OCI-LY3 (cell line): ENCODE results near the gene ZNF80.
"Not testable (repeated sequence)": the region's sequence is repeated elsewhere in the genome, so short reads cannot be mapped to it uniquely, and the experiment has no call there.

Source experiments
- H2AFZ ChIP-seq: fragments of 200-600, 300-600 bp; shearing (Covaris generic); 2 replicates; pipeline ENCODE4 v1.6.0; 2014; ENCODE audit warnings: antibody characterized with exemption, low read depth, low read length
- H3K27ac ChIP-seq: fragments of 200-600, 300-600 bp; sonication (generic); 2 replicates; pipeline ENCODE4 v1.5.1; 2014; ENCODE audit warnings: mild to moderate bottlenecking, low read length, moderate library complexity, mixed read lengths
- H3K27me3 ChIP-seq: fragments of 200-600, 300-600 bp; sonication (generic); 2 replicates; pipeline ENCODE4 v1.6.1; 2014; ENCODE audit warnings: low read depth, low read length, mixed read lengths
- H3K36me3 ChIP-seq: fragments of 200-600, 300-600 bp; sonication (generic); replicated peaks from 2 replicates; pipeline ENCODE3; 2014; ENCODE audit warnings: low read depth, low read length, mixed read lengths
- H3K4me1 ChIP-seq: fragments of 300-600, 200-600 bp; sonication (generic); 2 replicates; pipeline ENCODE4 v1.6.1; 2014; ENCODE audit warnings: low read length, mixed read lengths
- H3K4me2 ChIP-seq: fragments of 200-600, 300-600 bp; sonication (generic); 2 replicates; pipeline ENCODE4 v1.6.1; 2014; ENCODE audit warnings: low read length, mixed read lengths
- H3K4me3 ChIP-seq: fragments of 300-600, 200-600 bp; sonication (generic); 2 replicates; pipeline ENCODE4 v1.5.1; 2014; ENCODE audit warnings: antibody characterized with exemption, mild to moderate bottlenecking, low read length, moderate library complexity
- H3K79me2 ChIP-seq: fragments of 300-600, 200-600 bp; shearing (Covaris generic); 2 replicates; pipeline ENCODE4 v1.6.1; 2014; ENCODE audit warnings: mild to moderate bottlenecking, low read length, mixed read lengths
- H3K9ac ChIP-seq: fragments of 300-600, 200-600 bp; shearing (Covaris generic); 2 replicates; pipeline ENCODE4 v1.6.0; 2014; ENCODE audit warnings: mild to moderate bottlenecking, low read length, moderate library complexity
- H3K9me3 ChIP-seq: fragments of 200-600, 300-600 bp; shearing (Covaris generic); 2 replicates; pipeline ENCODE4 v1.6.1; 2014; ENCODE audit warnings: low read length, mixed read lengths; ENCODE audit not compliant: insufficient read depth
- H4K20me1 ChIP-seq: fragments of 200-600, 300-600 bp; sonication (generic); 2 replicates; pipeline ENCODE4 v1.6.1; 2016; ENCODE audit warnings: low read length, mixed read lengths; ENCODE audit not compliant: insufficient read depth
- CTCF ChIP-seq: fragments of 200-600, 300-600 bp; sonication (generic); IDR thresholded peaks from 2 replicates; pipeline ENCODE4 v1.5.1; 2014; ENCODE audit warnings: antibody characterized with exemption, low read length, low read depth
- EZH2phosphoT487 ChIP-seq: fragments of 200-600 bp; shearing (Covaris generic); IDR thresholded peaks from 2 replicates; pipeline ENCODE4 v1.6.1; 2018; ENCODE audit warnings: antibody characterized with exemption, mixed run types, low read depth

Gene ZNF80

GRCh38 chr3:114237478-114237877, at the start of gene ZNF80:
Gene ZNF80 (minus strand): TSS chr3:114237578. CDS start chr3:114237074, 504 bp downstream.
- not testable (repeated sequence) for H3K27ac ChIP-seq, H2AFZ ChIP-seq, H3K9ac ChIP-seq, H3K36me3 ChIP-seq, H3K4me2 ChIP-seq, H3K4me3 ChIP-seq, H3K9me3 ChIP-seq, H4K20me1 ChIP-seq, H3K27me3 ChIP-seq, H3K79me2 ChIP-seq
- H3K4me1 ChIP-seq: peaks cover 14% of the 10 kb centered on the region

GRCh38 chr3:114286266-114286665, 48.9 kb upstream of the ZNF80 start:
- peak overlapping the region; percentile 50 for H3K27ac ChIP-seq
- H3K27me3 ChIP-seq: no peaks in the 10 kb centered on the region
- H3K9me3 ChIP-seq: no peaks in the 10 kb centered on the region
- TF ChIP-seq CTCF (no peak), EZH2phosphoT487 (no peak)
- H3K4me3 ChIP-seq: peak overlapping the region; percentile 31
- H2AFZ ChIP-seq: peak overlapping the region; percentile 37
- peak overlapping the region; percentile 27; the same call in 1 of the 2 replicates for H3K9ac ChIP-seq
- H3K4me2 ChIP-seq: peak overlapping the region; percentile 56
- H4K20me1 ChIP-seq: no peaks in the 10 kb centered on the region
- no peaks in the 10 kb centered on the region for H3K79me2 ChIP-seq
- H3K36me3 ChIP-seq: peaks cover 9% of the 10 kb centered on the region
- peaks cover 41% of the 10 kb centered on the region for H3K4me1 ChIP-seq

GRCh38 chr3:114285648-114286230, 48.4 kb upstream of the ZNF80 start:
- Histone ChIP-seq H3K9ac (peak overlapping the region; percentile 27; the same call in 1 of the 2 replicates), H4K20me1 (no peaks in the 10 kb centered on the region)
- TF ChIP-seq EZH2phosphoT487 (no peak), CTCF (no peak)

GRCh38 chr3:114284644-114285043, 47.3 kb upstream of the ZNF80 start:
- Histone ChIP-seq H3K79me2 (no peaks in the 10 kb centered on the region), H3K4me1 (peaks cover 25% of the 10 kb centered on the region), H3K27ac (no peak overlapping the region), H3K4me3 (no peak overlapping the region), H4K20me1 (no peaks in the 10 kb centered on the region), H3K27me3 (no peaks in the 10 kb centered on the region), H3K4me2 (no peak overlapping the region), H3K9me3 (no peaks in the 10 kb centered on the region), H3K9ac (no peak overlapping the region), H3K36me3 (peaks cover 9% of the 10 kb centered on the region), H2AFZ (no peak overlapping the region)
- TF ChIP-seq CTCF (no peak), EZH2phosphoT487 (no peak)

More at GRCh38 chr3:114285648-114286230, 48.4 kb upstream of the ZNF80 start:
- no peaks in the 10 kb centered on the region for H3K27me3 ChIP-seq
- peak overlapping the region; percentile 56 for H3K4me2 ChIP-seq
- peaks cover 36% of the 10 kb centered on the region for H3K4me1 ChIP-seq
- peak overlapping the region; percentile 50 for H3K27ac ChIP-seq
- H2AFZ ChIP-seq: peak overlapping the region; percentile 37
- peaks cover 9% of the 10 kb centered on the region for H3K36me3 ChIP-seq
- H3K9me3 ChIP-seq: no peaks in the 10 kb centered on the region
- H3K4me3 ChIP-seq: peak overlapping the region; percentile 31
- no peaks in the 10 kb centered on the region for H3K79me2 ChIP-seq

GRCh38 chr3:114276856-114277255, 39.5 kb upstream of the ZNF80 start:
- H3K9ac ChIP-seq, H3K36me3 ChIP-seq, H3K4me3 ChIP-seq, H3K27ac ChIP-seq, H4K20me1 ChIP-seq, H3K9me3 ChIP-seq, H3K27me3 ChIP-seq, H3K4me1 ChIP-seq, H2AFZ ChIP-seq, H3K4me2 ChIP-seq, H3K79me2 ChIP-seq: not testable (repeated sequence)
